GM12878 (cell line): ENCODE data around the gene LASP1. TPM values are rescaled to one million over a fixed set of nuclear protein-coding genes. Genes with fewer than 3 reads are reported as not detected.

Experiments used
- ASH2L ChIP-seq: fragments of 300-600, 200-600 bp; sonication (generic); IDR thresholded peaks from 2 replicates; pipeline ENCODE4 v1.6.1; 2017; ENCODE audit warnings: low read depth, mild to moderate bottlenecking, borderline replicate concordance
- BCL11A ChIP-seq: IDR thresholded peaks from 2 replicates; pipeline ENCODE4 v1.6.1; 2011; ENCODE audit warnings: low read depth, low read length
- CEBPB ChIP-seq, 2 experiments: fragments of 150-350 bp in 1 of 2; IDR thresholded peaks; 2 replicates each; pipeline ENCODE4 v1.6.1; 2012 to 2014; ENCODE audit warnings: low read depth in 2 of 2, low read length in 2 of 2, borderline replicate concordance in 1 of 2, inconsistent platforms in 1 of 2
- EGR1 ChIP-seq, 2 experiments: IDR thresholded peaks; 1 replicate in 1 of 2; 2 replicates in 1 of 2; pipeline ENCODE4 v1.6.1; 2011 to 2012; ENCODE audit warnings: low read depth in 2 of 2, low read length in 2 of 2, borderline replicate concordance in 1 of 2, mild to moderate bottlenecking in 1 of 2, moderate library complexity in 1 of 2
- EP300 ChIP-seq, 2 experiments: fragments of 150-350 bp in 1 of 2; IDR thresholded peaks; 2 replicates each; pipeline ENCODE4 v1.6.1; 2011 to 2012; ENCODE audit warnings: low read depth in 2 of 2, low read length in 2 of 2, borderline replicate concordance in 1 of 2, improper control_type of control experiment in 1 of 2, inconsistent platforms in 1 of 2; ENCODE audit not compliant: control insufficient read depth in 1 of 2
- ESRRA ChIP-seq: IDR thresholded peaks from 2 replicates; pipeline ENCODE4 v1.6.1; 2012; ENCODE audit warnings: mild to moderate bottlenecking, low read length, improper control_type of control experiment
- ETV6 ChIP-seq, 2 experiments: fragments of 450-650 bp in 1 of 2; IDR thresholded peaks in 1 of 2; conservative IDR thresholded peaks in 1 of 2; 2 replicates each; pipeline ENCODE4 v1.6.1; 2014; ENCODE audit warnings: antibody characterized with exemption in 1 of 2, borderline replicate concordance in 1 of 2, low read depth in 1 of 2, mild to moderate bottlenecking in 1 of 2, moderate library complexity in 1 of 2
- FOXK2 ChIP-seq: fragments of 450-650 bp; IDR thresholded peaks from 2 replicates; pipeline ENCODE4 v1.6.1; 2017; ENCODE audit warnings: mild to moderate bottlenecking, moderate library complexity
- GABPA ChIP-seq: IDR thresholded peaks from 2 replicates; pipeline ENCODE4 v1.6.1; 2014; ENCODE audit warnings: antibody characterized with exemption, low read depth, mild to moderate bottlenecking, inconsistent platforms
- HDAC2 ChIP-seq: fragments of 200-600 bp; sonication (generic); IDR thresholded peaks from 2 replicates; pipeline ENCODE4 v1.6.1; 2017
- HDAC6 ChIP-seq: fragments of 200-600 bp; sonication (generic); IDR thresholded peaks from one replicate; pipeline ENCODE4 v1.8.0; 2017; ENCODE audit warnings: antibody characterized with exemption; ENCODE audit not compliant: unreplicated experiment
- KAT2A ChIP-seq: conservative IDR thresholded peaks from 2 replicates; pipeline ENCODE4 v1.6.1; 2011; ENCODE audit warnings: low read depth, low read length; ENCODE audit not compliant: control insufficient read depth
- LARP7 ChIP-seq: fragments of 450-650 bp; IDR thresholded peaks from 2 replicates; pipeline ENCODE4 v1.6.1; 2017; ENCODE audit warnings: mild to moderate bottlenecking
- MXI1 ChIP-seq: fragments of 150-350 bp; IDR thresholded peaks from 2 replicates; pipeline ENCODE4 v1.6.1; 2011; ENCODE audit warnings: low read depth, mild to moderate bottlenecking, inconsistent platforms, low read length, improper control_type of control experiment
- MYB ChIP-seq: fragments of 150-350 bp; IDR thresholded peaks from 2 replicates; pipeline ENCODE4 v1.6.1; 2014; ENCODE audit warnings: mild to moderate bottlenecking, low read depth, low read length, borderline replicate concordance
- NBN ChIP-seq: fragments of 450-650 bp; IDR thresholded peaks from 2 replicates; pipeline ENCODE4 v1.6.1; 2016
- NFYA ChIP-seq: IDR thresholded peaks from 2 replicates; pipeline ENCODE4 v1.6.1; 2011; ENCODE audit warnings: low read depth, mild to moderate bottlenecking, low read length, improper control_type of control experiment, borderline replicate concordance
- PML ChIP-seq: IDR thresholded peaks from 2 replicates; pipeline ENCODE4 v1.6.1; 2012; ENCODE audit warnings: low read length, inconsistent platforms
- SMARCA5 ChIP-seq: fragments of 450-650 bp; IDR thresholded peaks from 2 replicates; pipeline ENCODE4 v1.6.1; 2017; ENCODE audit warnings: mild to moderate bottlenecking
- TARDBP ChIP-seq: IDR thresholded peaks from 2 replicates; pipeline ENCODE4 v1.6.1; 2016; ENCODE audit warnings: borderline replicate concordance
- TCF3 ChIP-seq: IDR thresholded peaks from 2 replicates; pipeline ENCODE4 v1.6.1; 2012; ENCODE audit warnings: low read depth, mild to moderate bottlenecking, low read length, borderline replicate concordance; ENCODE audit not compliant: insufficient read depth
- YY1 ChIP-seq: IDR thresholded peaks from 2 replicates; pipeline ENCODE4 v1.6.1; 2011; ENCODE audit warnings: low read depth, mild to moderate bottlenecking, low read length
- ZNF207 ChIP-seq: fragments of 450-650 bp; IDR thresholded peaks from 2 replicates; pipeline ENCODE4 v1.6.1; 2014; ENCODE audit warnings: antibody characterized with exemption, mild to moderate bottlenecking, borderline replicate concordance
- ZNF24 ChIP-seq: fragments of 450-650 bp; IDR thresholded peaks from 2 replicates; pipeline ENCODE4 v1.6.1; 2017; ENCODE audit warnings: antibody characterized with exemption, mild to moderate bottlenecking
- ZNF384 ChIP-seq: IDR thresholded peaks from 2 replicates; pipeline ENCODE4 v1.6.1; 2012; ENCODE audit warnings: low read depth, mild to moderate bottlenecking, low read length, improper control_type of control experiment, borderline replicate concordance
- polyA plus RNA-seq, 11 experiments: library from polyadenylated mRNA; depleted of rRNA in 4 of 11; unstranded in 6 of 11; stranded (reverse) in 5 of 11; fragments of >200 nt; fragmentation: Nextera tagmentation in 4 of 11; fragmentation: Illumina TruSeq in 1 of 11; extraction: Ambion mirVana in 4 of 11; extraction: Trizol in 1 of 11; gene quantifications; 1 replicate in 1 of 11; 2 replicates in 10 of 11; pipeline versions ENCODE4 v1.2.1 to v1.2.3, GENCODE V29; 2011 to 2016; ENCODE audit warnings: inconsistent platforms in 2 of 11, missing spikeins in 2 of 11, low read depth in 1 of 11
- total RNA-seq, 4 experiments: library from RNA; depleted of rRNA in 3 of 4; stranded (reverse); fragments of >200 nt in 3 of 4; fragmentation: Illumina TruSeq in 1 of 4; extraction: Trizol in 1 of 4; gene quantifications; 2 replicates each; pipeline versions ENCODE4 v1.2.1 to v1.2.3, GENCODE V29; 2013 to 2021
- TF ChIP-seq, protein P1 (sequence below): IDR thresholded peaks from 2 replicates; pipeline ENCODE4 v1.6.1; 2012; ENCODE audit warnings: improper control_type of control experiment, low read depth, low read length; ENCODE audit not compliant: insufficient replicate concordance

Gene LASP1
- total and polyA plus RNA-seq, 10 of the 15 experiments (the other 5 are each of a cell fraction or from before 2014, with no cell fraction given), result 21.0 to 114 (median 59.3) TPM

- TF ChIP-seq, protein P1, sequence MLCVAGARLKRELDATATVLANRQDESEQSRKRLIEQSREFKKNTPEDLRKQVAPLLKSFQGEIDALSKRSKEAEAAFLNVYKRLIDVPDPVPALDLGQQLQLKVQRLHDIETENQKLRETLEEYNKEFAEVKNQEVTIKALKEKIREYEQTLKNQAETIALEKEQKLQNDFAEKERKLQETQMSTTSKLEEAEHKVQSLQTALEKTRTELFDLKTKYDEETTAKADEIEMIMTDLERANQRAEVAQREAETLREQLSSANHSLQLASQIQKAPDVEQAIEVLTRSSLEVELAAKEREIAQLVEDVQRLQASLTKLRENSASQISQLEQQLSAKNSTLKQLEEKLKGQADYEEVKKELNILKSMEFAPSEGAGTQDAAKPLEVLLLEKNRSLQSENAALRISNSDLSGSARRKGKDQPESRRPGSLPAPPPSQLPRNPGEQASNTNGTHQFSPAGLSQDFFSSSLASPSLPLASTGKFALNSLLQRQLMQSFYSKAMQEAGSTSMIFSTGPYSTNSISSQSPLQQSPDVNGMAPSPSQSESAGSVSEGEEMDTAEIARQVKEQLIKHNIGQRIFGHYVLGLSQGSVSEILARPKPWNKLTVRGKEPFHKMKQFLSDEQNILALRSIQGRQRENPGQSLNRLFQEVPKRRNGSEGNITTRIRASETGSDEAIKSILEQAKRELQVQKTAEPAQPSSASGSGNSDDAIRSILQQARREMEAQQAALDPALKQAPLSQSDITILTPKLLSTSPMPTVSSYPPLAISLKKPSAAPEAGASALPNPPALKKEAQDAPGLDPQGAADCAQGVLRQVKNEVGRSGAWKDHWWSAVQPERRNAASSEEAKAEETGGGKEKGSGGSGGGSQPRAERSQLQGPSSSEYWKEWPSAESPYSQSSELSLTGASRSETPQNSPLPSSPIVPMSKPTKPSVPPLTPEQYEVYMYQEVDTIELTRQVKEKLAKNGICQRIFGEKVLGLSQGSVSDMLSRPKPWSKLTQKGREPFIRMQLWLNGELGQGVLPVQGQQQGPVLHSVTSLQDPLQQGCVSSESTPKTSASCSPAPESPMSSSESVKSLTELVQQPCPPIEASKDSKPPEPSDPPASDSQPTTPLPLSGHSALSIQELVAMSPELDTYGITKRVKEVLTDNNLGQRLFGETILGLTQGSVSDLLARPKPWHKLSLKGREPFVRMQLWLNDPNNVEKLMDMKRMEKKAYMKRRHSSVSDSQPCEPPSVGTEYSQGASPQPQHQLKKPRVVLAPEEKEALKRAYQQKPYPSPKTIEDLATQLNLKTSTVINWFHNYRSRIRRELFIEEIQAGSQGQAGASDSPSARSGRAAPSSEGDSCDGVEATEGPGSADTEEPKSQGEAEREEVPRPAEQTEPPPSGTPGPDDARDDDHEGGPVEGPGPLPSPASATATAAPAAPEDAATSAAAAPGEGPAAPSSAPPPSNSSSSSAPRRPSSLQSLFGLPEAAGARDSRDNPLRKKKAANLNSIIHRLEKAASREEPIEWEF, result peak; percentile 34
- TF ChIP-seq TARDBP (peak; percentile 57), YY1 (peak; percentile 89), SMARCA5 (no peak), ZNF207 (peak; percentile 84; the same call in 1 of the 2 replicates), PML (peak; percentile 99), ZNF24 (no peak), ESRRA (0 out of 2 replicates have a peak, but pooled peaks have one; percentile 60), TCF3 (no peak), GABPA (peak; percentile 87), ASH2L (peak; percentile 81), EP300 (IDR thresholded peaks at IDR 0.05; ENCODE audit: borderline replicate concordance in 1 of 2, control insufficient read depth in 1 of 2, low read depth in 2 of 2, low read length in 2 of 2) (peak in 1 of 2 experiments; percentile 51; a peak in 1 of 4 replicates), KAT2A (0 out of 2 replicates have a peak, but pooled peaks have one; percentile 23), LARP7 (no peak; the same call in 1 of the 2 replicates), ZNF384 (peak; percentile 7; the same call in 1 of the 2 replicates), FOXK2 (peak; percentile 31; the same call in 1 of the 2 replicates), BCL11A (no peak), MYB (peak; percentile 21; the same call in 1 of the 2 replicates), NFYA (no peak), HDAC6 (peak; percentile 92), MXI1 (peak; percentile 94), NBN (peak; percentile 86), EGR1 (IDR thresholded peaks at IDR 0.05; ENCODE audit: borderline replicate concordance in 1 of 2, low read depth in 2 of 2, low read length in 2 of 2) (no peak), ETV6 (conservative IDR thresholded peaks at IDR 0.05 in 1 of 2, IDR thresholded peaks at IDR 0.05 in 1 of 2; ENCODE audit: borderline replicate concordance in 1 of 2, low read depth in 1 of 2) (peak in 1 of 2 experiments; percentile 26; a peak in 1 of 4 replicates), CEBPB (IDR thresholded peaks at IDR 0.05; ENCODE audit: borderline replicate concordance in 1 of 2, low read depth in 2 of 2, low read length in 2 of 2) (peak in 1 of 2 experiments; percentile 58; a peak in 2 of 4 replicates), HDAC2 (no peak)
Observed at GRCh38 chr17:38853292-38854219, 16.3 kb upstream of the LASP1 start, which contains the start of gene RPL23 (continued).
